Gastrocnemius medialis (tissue), 4 donors: ENCODE data around the gene AFAP1L2. TPM values are rescaled to one million over a fixed set of nuclear protein-coding genes. Genes with fewer than 3 reads are reported as not detected.

Experiments
- ATAC-seq, 2 donors: fragments of 150-250 bp; one replicate each; pipeline ENCODE4 v1.9.1; 2016
- DNase-seq, 2 donors: peaks; one replicate each; pipeline ENCODE4 v3.0.0-alpha.2; 2019
- H3K27ac ChIP-seq, 4 donors: fragments of 200-600 bp; sonication (generic); 1 replicate in 1 of 4; 2 replicates in 3 of 4; pipeline ENCODE4 v1.5.1; 2016 to 2018; ENCODE audit warnings: mild to moderate bottlenecking in 2 of 4, moderate library complexity in 1 of 4
- H3K27me3 ChIP-seq, 3 donors: fragments of 200-600 bp; sonication (generic) in 2 of 3; 1 replicate in 1 of 3; 2 replicates in 2 of 3; pipeline versions ENCODE4 v1.5.1 to v1.6.0; 2016 to 2019; ENCODE audit warnings: mild to moderate bottlenecking in 1 of 3, moderate library complexity in 1 of 3
- H3K36me3 ChIP-seq, 2 donors: fragments of 200-600 bp; sonication (generic) in 1 of 2; one replicate each; pipeline ENCODE4 v1.5.1; 2017 to 2018
- H3K4me1 ChIP-seq, 2 donors: fragments of 200-600 bp; sonication (generic) in 1 of 2; one replicate each; pipeline ENCODE4 v1.5.1; 2016 to 2017; ENCODE audit warnings: mild to moderate bottlenecking in 2 of 2
- H3K4me3 ChIP-seq, 4 donors: fragments of 200-600 bp; sonication (generic) in 3 of 4; 1 replicate in 1 of 4; 2 replicates in 3 of 4; pipeline ENCODE4 v1.5.1; 2016 to 2019; ENCODE audit warnings: mild to moderate bottlenecking in 2 of 4
- H3K9me3 ChIP-seq, 3 donors: fragments of 200-600 bp; sonication (generic) in 2 of 3; 1 replicate in 1 of 3; 2 replicates in 2 of 3; pipeline ENCODE4 v1.5.1; 2016 to 2019
- POLR2A ChIP-seq, 2 donors: fragments of 450-650 bp; IDR thresholded peaks; one replicate each; pipeline ENCODE4 v1.6.1; 2017; ENCODE audit warnings: antibody characterized with exemption in 2 of 2, mild to moderate bottlenecking in 2 of 2, moderate library complexity in 2 of 2
- in situ Hi-C, 4 donors: fragments of 200-750 bp; cut with MboI; loops; one replicate each; pipeline versions ENCODE4 v1.15.0 to v1.8.0; 2017; ENCODE audit warnings: low sequenced_read_pairs in 4 of 4
- intact Hi-C: fragments of 100-400 bp; cut with DNase I; formaldehyde crosslinking; loops from one replicate; pipeline ENCODE4 v1.15.1; 2023; ENCODE audit warnings: low total_unique reads
- total RNA-seq, 4 donors: library from RNA; depleted of rRNA; stranded (reverse); fragments of >200 nt; gene quantifications; one replicate each; pipeline versions ENCODE4 v1.1.0 to v1.2.3, GENCODE V29; 2016
- TF ChIP-seq, protein P1 (sequence below), 5 experiments: fragments of 450-650 bp in 3 of 5; fragments of 200-600 bp in 2 of 5; sonication (generic) in 2 of 5; IDR thresholded peaks in 4 of 5; conservative IDR thresholded peaks in 1 of 5; 1 replicate in 4 of 5; 2 replicates in 1 of 5; pipeline ENCODE4 v1.5.1; 2016 to 2019; ENCODE audit warnings: antibody characterized with exemption in 5 of 5, mild to moderate bottlenecking in 3 of 5, moderate library complexity in 3 of 5

The AFAP1L2 gene
- total RNA-seq, 4 donors from 2014 or later: 1.3 to 3.5 (median 2.1) TPM

DNA sequence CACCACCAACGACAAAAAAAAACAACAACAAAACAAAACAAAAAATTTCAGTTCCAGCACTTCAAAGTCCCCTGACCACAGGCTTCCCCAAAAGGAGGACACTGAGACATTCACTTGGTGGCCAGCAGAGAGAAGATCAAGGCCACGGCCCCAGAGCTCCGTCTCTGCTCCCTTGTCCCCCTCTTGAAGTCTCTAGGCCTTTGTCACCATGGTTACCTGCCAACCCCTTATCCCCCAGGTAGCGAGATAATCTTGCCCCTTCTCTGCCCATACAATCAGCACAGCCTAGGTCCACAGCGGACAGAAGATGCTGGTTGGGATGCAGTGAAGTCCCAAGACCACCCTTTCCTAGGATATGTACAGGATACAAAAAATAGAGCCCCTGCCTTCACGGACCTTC, 30.7 kb downstream of the AFAP1L2 start:
- Histone ChIP-seq H3K4me3 (no peak overlapping the region), H3K27ac (peak overlapping the region in 1 of 4 donors; percentile 4)
- no peak for ATAC-seq

DNA sequence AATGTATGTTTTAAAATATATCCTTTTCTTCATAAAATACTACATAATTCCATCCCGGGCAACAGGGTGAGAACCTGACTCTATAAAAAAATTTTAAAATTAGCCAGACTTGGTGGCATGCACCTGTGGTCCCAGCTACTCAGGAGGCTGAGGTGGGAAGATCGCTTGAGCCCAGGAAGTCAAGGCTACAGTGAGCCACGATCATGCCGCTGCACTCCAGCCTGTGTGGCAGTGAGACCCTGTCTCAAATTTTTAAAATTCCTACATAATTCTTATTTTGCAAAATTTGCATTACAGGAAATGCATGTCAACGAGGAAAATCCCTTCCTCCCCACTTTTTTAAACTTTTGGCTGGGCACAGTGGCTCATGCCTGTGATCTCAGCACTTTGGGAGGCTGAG, 31.3 kb downstream of the AFAP1L2 start:
- H3K27me3 ChIP-seq: peaks cover 0 to 3% (median 0%) of the 10 kb centered on the region in 3 donors
- ATAC-seq: no peak
- no peak overlapping the region for H3K27ac ChIP-seq
- in situ Hi-C loops: no loop called here
- H3K36me3 ChIP-seq: no peaks in the 10 kb centered on the region
- TF ChIP-seq, protein P1, sequence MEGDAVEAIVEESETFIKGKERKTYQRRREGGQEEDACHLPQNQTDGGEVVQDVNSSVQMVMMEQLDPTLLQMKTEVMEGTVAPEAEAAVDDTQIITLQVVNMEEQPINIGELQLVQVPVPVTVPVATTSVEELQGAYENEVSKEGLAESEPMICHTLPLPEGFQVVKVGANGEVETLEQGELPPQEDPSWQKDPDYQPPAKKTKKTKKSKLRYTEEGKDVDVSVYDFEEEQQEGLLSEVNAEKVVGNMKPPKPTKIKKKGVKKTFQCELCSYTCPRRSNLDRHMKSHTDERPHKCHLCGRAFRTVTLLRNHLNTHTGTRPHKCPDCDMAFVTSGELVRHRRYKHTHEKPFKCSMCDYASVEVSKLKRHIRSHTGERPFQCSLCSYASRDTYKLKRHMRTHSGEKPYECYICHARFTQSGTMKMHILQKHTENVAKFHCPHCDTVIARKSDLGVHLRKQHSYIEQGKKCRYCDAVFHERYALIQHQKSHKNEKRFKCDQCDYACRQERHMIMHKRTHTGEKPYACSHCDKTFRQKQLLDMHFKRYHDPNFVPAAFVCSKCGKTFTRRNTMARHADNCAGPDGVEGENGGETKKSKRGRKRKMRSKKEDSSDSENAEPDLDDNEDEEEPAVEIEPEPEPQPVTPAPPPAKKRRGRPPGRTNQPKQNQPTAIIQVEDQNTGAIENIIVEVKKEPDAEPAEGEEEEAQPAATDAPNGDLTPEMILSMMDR (IDR thresholded peaks at IDR 0.05 in 4 of 5, conservative IDR thresholded peaks at IDR 0.05 in 1 of 5): no peak
- TF ChIP-seq POLR2A (IDR thresholded peaks at IDR 0.05): no peak
- intact Hi-C loops: no loop called here
- no peaks in the 10 kb centered on the region for H3K9me3 ChIP-seq
- H3K4me1 ChIP-seq: no peaks in the 10 kb centered on the region
- DNase-seq: no peak
- H3K4me3 ChIP-seq: no peak overlapping the region

More for the DNA sequence above, 30.7 kb downstream of the AFAP1L2 start:
- in situ Hi-C loops (no loop called here), intact Hi-C loops (no loop called here)
- DNase-seq: no peak
- no peak for TF ChIP-seq POLR2A (IDR thresholded peaks at IDR 0.05)
- TF ChIP-seq, protein P1 (IDR thresholded peaks at IDR 0.05 in 4 of 5, conservative IDR thresholded peaks at IDR 0.05 in 1 of 5): no peak
- no peaks in the 10 kb centered on the region for H3K9me3 ChIP-seq
- H3K36me3 ChIP-seq: no peaks in the 10 kb centered on the region
- no peaks in the 10 kb centered on the region for H3K4me1 ChIP-seq
- H3K27me3 ChIP-seq: peaks cover 0 to 3% (median 0%) of the 10 kb centered on the region in 3 donors

DNA sequence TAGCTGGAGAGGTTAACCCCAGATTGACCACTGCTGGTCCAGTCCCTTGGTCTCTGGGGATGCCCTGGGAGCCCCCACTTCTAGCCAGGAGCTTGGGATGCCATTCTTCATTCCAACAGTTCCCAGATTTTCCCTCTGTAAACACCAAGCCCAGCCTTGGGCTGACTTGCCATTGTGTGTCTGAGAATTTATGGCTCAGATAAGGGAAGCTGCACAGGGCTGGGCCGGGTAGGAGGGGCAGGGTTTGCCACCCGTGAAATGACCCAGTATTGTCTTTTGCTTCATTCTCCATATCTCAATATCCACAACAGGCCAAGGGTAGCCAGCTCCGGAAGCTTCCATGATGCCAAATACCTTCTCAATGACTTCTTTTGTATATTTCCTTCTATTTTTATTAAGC, 32.1 kb downstream of the AFAP1L2 start:
- H3K4me3 ChIP-seq: no peak overlapping the region
- intact Hi-C loops (no loop called here), in situ Hi-C loops (no loop called here)
- no peaks in the 10 kb centered on the region for H3K36me3 ChIP-seq
- ATAC-seq: no peak
- TF ChIP-seq, protein P1 (IDR thresholded peaks at IDR 0.05 in 4 of 5, conservative IDR thresholded peaks at IDR 0.05 in 1 of 5): no peak
- TF ChIP-seq POLR2A (IDR thresholded peaks at IDR 0.05): no peak
- no peaks in the 10 kb centered on the region for H3K4me1 ChIP-seq
- no peaks in the 10 kb centered on the region for H3K9me3 ChIP-seq
- H3K27me3 ChIP-seq: peaks cover 0 to 3% (median 0%) of the 10 kb centered on the region in 3 donors
- H3K27ac ChIP-seq: no peak overlapping the region
- no peak for DNase-seq

DNA sequence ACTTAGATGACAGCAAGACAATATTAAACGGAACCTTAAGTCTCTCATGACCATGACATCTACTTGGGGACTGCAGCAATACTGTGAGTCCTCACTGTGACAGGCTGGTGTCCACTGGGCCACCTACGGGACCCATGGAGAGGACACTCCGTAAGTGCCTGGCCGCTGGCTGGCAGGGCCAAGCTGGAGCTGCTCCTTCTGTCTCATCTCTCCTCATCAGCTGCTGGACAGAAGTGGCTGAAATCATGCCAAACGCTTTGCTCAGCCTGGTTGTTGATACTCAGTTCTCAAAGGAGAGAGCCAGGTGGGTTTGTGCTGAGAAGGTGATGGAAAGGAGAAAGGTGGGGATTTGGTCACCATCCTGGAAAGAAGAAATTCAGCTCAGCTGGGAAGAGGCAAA, 33.3 kb downstream of the AFAP1L2 start:
- ATAC-seq: no peak
- intact Hi-C loops (no loop called here), in situ Hi-C loops (no loop called here)
- Histone ChIP-seq H3K36me3 (no peaks in the 10 kb centered on the region), H3K9me3 (no peaks in the 10 kb centered on the region), H3K27ac (no peak overlapping the region), H3K4me3 (no peak overlapping the region), H3K4me1 (no peaks in the 10 kb centered on the region), H3K27me3 (peaks cover 0 to 3% (median 0%) of the 10 kb centered on the region in 3 donors)
- no peak for DNase-seq
- no peak for TF ChIP-seq POLR2A (IDR thresholded peaks at IDR 0.05)
- TF ChIP-seq, protein P1 (IDR thresholded peaks at IDR 0.05 in 4 of 5, conservative IDR thresholded peaks at IDR 0.05 in 1 of 5): no peak

DNA sequence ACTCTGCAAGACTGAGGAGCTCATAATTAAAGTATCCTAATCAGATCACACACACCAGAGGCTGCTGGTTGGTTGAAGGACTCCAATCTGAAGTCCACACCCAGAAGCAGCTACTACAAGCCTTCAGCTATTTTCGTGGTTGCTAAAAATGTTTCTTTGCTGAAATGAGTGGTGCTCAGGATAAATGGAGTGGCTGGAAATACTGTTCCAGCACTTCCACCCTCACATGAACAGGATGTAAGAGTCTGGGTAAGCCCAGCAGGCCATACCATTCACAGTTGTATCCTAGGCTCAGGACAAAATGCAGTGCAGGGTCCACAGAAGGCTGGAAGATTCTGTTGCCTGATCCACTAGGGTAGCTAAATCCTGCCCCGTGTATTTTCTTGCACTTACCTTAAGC, 34.1 kb downstream of the AFAP1L2 start:
- Histone ChIP-seq H3K27ac (no peak overlapping the region), H3K27me3 (peaks cover 0 to 3% (median 0%) of the 10 kb centered on the region in 3 donors), H3K4me1 (no peaks in the 10 kb centered on the region), H3K9me3 (no peaks in the 10 kb centered on the region), H3K36me3 (no peaks in the 10 kb centered on the region), H3K4me3 (no peak overlapping the region)
- intact Hi-C loops (no loop called here), in situ Hi-C loops (no loop called here)
- ATAC-seq (no peak), DNase-seq (no peak)
- TF ChIP-seq POLR2A (IDR thresholded peaks at IDR 0.05): no peak
- TF ChIP-seq, protein P1 (IDR thresholded peaks at IDR 0.05 in 4 of 5, conservative IDR thresholded peaks at IDR 0.05 in 1 of 5): no peak
